H7 (cell line): Measurements from ENCODE around the gene PRR16. TPM values are rescaled to one million over a fixed set of nuclear protein-coding genes. Genes with fewer than 3 reads are reported as not detected.
"Not testable (repeated sequence)": the region's sequence is repeated elsewhere in the genome, so short reads cannot be mapped to it uniquely, and the experiment has no call there.

ENCODE experiments used
- DNase-seq: peaks from one replicate; pipeline ENCODE4 v3.0.0; 2012
- H3K27me3 ChIP-seq: 2 replicates; pipeline ENCODE4 v1.6.0; 2011; ENCODE audit warnings: mild to moderate bottlenecking, low read length; ENCODE audit not compliant: control insufficient read depth, insufficient read depth
- H3K36me3 ChIP-seq: replicated peaks from 2 replicates; pipeline ENCODE4 v1.5.1; 2011; ENCODE audit warnings: low read length; ENCODE audit not compliant: control insufficient read depth, insufficient read depth
- H3K4me3 ChIP-seq: 2 replicates; pipeline ENCODE4 v1.5.1; 2011; ENCODE audit warnings: low read depth, mild to moderate bottlenecking, control low read depth, low read length, moderate library complexity; ENCODE audit not compliant: insufficient read depth
- total RNA-seq: library from RNA; depleted of rRNA; stranded (reverse); fragments of >200 nt; shearing (Covaris generic); gene quantifications from 2 replicates; pipeline ENCODE4 v1.2.3, GENCODE V29; 2014

The PRR16 gene
- total RNA-seq, 1 experiment from 2014 or later = not detected

DNA sequence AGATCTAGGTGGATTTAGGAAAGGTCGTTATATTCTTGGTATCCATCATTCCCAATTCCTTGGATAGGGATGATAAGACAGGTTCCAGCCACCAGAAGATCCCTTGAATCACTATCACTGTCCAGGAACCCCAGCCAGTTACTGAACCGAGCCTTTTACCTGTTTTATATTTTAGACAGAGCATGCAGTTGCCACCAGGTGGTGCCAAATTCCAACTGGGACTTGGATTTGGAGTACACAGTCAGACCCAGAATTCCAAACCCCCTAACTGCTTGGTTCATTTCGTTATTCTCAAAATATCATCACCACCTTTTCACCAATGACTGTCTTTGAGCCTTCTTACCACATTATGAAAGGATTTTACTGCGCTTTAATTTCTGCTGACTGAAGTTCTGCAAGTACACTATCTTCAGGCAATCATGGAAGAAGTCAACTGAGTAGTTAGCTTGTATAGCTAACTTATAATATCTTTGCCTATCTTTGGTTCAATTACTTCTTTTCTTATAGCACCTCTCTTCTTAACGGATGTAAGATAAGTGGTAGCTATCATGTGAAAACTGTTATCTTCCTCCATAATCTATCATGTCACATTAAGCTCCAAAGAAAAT, 191.8 kb downstream of the PRR16 start:
- DNase-seq = peak; percentile 2
- Histone ChIP-seq H3K27me3 (no peaks in the 10 kb centered on the region), H3K36me3 (no peaks in the 10 kb centered on the region), H3K4me3 (no peak overlapping the region)

- Histone ChIP-seq H3K4me3 (no peak overlapping the region), H3K27me3 (no peaks in the 10 kb centered on the region), H3K36me3 (no peaks in the 10 kb centered on the region)
- no peak for DNase-seq
These were observed 193.0 kb downstream of the PRR16 start for GRCh38 chr5:120657104-120657503.

DNA sequence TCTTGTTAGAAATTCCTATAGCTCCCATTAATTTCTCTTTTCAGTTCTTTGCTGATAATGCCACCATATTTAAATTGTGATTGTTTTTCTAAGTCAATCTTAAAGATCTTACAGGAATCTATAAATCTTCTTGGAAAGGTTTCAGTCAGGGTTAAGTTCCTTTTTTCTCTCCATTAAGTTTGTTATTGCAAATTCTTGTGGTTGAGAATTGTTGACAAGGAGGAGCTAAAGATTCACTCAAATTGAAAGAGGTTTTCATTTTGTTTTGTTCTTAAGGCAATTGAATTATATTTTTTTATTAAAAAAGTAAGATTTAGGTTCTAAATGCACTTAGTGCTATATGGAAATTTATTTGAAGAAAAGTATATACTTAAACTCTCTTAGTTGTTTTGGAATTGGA, 213.4 kb downstream of the PRR16 start:
- no peaks in the 10 kb centered on the region for H3K36me3 ChIP-seq
- no peak overlapping the region for H3K4me3 ChIP-seq
- no peak for DNase-seq
- H3K27me3 ChIP-seq = no peaks in the 10 kb centered on the region

GRCh38 chr5:120678279-120678678, 214.2 kb downstream of the PRR16 start:
- Histone ChIP-seq H3K27me3 (no peaks in the 10 kb centered on the region), H3K4me3 (no peak overlapping the region), H3K36me3 (no peaks in the 10 kb centered on the region)
- no peak for DNase-seq

DNA sequence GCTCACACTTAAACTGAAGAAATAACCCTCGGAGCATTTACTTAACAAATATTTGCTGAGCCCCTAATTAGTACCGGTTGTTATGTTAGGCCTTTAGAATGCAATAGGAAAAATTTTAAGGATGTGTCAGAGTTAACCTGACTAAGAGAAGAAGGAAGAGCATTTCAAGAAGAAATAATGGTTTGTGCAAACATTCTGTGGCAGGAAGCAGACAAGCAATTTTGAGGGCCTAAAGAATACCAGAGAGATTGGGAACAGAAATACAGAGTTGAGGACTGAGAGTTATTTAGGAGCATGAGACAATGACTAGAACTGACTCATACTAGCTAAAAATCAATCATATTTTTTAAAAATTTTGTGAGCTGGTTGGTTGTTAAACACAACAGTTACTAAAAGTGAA, 218.8 kb downstream of the PRR16 start:
- DNase-seq = no peak

DNA sequence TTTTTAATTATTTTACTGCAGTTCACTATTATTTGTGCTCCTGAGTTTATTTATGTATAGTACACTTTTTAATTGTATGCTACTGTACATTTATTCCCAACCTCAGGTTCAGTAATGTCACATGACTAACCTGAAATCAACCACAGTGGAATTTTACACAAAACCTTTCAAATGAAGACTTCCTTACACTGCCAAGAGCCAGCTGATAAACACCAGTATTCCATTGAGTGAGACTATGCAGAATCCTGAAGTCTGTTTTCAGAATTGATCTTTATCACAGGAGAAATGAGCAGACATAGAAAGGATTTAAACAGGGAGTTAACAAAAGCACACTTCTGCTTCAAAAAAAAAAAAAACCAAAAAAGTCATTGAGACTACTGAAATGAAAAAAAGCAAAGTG, 219.5 kb downstream of the PRR16 start:
- H3K4me3 ChIP-seq = no peak overlapping the region
- DNase-seq = no peak
- no peaks in the 10 kb centered on the region for H3K27me3 ChIP-seq
- H3K36me3 ChIP-seq = no peaks in the 10 kb centered on the region

More for the DNA sequence above, 218.8 kb downstream of the PRR16 start:
- Histone ChIP-seq H3K4me3 (no peak overlapping the region), H3K36me3 (no peaks in the 10 kb centered on the region), H3K27me3 (no peaks in the 10 kb centered on the region)

- no peak for DNase-seq
These were observed 220.1 kb downstream of the PRR16 start for GRCh38 chr5:120684213-120684612.

GRCh38 chr5:120684749-120685415, 220.8 kb downstream of the PRR16 start:
- no peaks in the 10 kb centered on the region for H3K36me3 ChIP-seq
- no peaks in the 10 kb centered on the region for H3K27me3 ChIP-seq
- H3K4me3 ChIP-seq = no peak overlapping the region
- DNase-seq = peak; percentile 42

More at GRCh38 chr5:120684213-120684612, 220.1 kb downstream of the PRR16 start:
- H3K36me3 ChIP-seq = no peaks in the 10 kb centered on the region
- H3K27me3 ChIP-seq = no peaks in the 10 kb centered on the region
- H3K4me3 ChIP-seq = no peak overlapping the region

- H3K27me3 ChIP-seq = no peaks in the 10 kb centered on the region
- DNase-seq = no peak
- H3K36me3 ChIP-seq = no peaks in the 10 kb centered on the region; the same call in 1 of the 2 replicates
- no peak overlapping the region for H3K4me3 ChIP-seq
These were observed 226.7 kb downstream of the PRR16 start for GRCh38 chr5:120690621-120691407.

- no peak for DNase-seq
These were observed 228.2 kb downstream of the PRR16 start for GRCh38 chr5:120692325-120692724.

DNA sequence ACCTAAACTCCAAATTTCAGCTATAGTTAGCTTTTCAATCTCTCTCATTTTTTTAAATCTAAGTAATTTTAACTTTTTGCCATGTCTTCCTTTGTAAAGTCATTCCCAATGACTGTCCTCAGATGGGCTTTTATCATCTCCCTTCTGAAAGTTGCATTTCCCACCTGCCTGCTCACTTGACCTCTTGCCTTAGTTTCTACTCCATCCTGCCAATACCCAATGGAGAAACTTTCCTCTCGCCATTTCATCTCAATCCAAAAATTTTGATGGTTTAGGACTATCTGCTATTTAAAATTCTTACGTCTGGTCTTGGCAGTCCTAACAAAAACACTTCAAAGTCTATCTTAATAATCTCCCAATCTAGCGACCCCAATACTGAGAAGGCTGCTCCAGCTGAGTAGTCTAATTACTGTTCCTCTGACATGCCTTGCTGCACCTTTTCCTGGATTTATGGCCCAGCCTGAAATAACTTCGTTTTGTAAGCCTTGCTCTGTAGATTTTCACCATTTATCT, 231.3 kb downstream of the PRR16 start:
- Histone ChIP-seq H3K36me3 (no peaks in the 10 kb centered on the region; the same call in none of the 2 replicates), H3K27me3 (no peaks in the 10 kb centered on the region), H3K4me3 (no peak overlapping the region)
- DNase-seq = no peak

More at GRCh38 chr5:120692325-120692724, 228.2 kb downstream of the PRR16 start:
- H3K36me3 ChIP-seq = no peaks in the 10 kb centered on the region; the same call in none of the 2 replicates
- no peak overlapping the region for H3K4me3 ChIP-seq
- H3K27me3 ChIP-seq = no peaks in the 10 kb centered on the region

- no peak for DNase-seq
- no peaks in the 10 kb centered on the region; the same call in none of the 2 replicates for H3K36me3 ChIP-seq
- H3K27me3 ChIP-seq = no peaks in the 10 kb centered on the region
- no peak overlapping the region for H3K4me3 ChIP-seq
These were observed 233.0 kb downstream of the PRR16 start for GRCh38 chr5:120697147-120697546.

DNA sequence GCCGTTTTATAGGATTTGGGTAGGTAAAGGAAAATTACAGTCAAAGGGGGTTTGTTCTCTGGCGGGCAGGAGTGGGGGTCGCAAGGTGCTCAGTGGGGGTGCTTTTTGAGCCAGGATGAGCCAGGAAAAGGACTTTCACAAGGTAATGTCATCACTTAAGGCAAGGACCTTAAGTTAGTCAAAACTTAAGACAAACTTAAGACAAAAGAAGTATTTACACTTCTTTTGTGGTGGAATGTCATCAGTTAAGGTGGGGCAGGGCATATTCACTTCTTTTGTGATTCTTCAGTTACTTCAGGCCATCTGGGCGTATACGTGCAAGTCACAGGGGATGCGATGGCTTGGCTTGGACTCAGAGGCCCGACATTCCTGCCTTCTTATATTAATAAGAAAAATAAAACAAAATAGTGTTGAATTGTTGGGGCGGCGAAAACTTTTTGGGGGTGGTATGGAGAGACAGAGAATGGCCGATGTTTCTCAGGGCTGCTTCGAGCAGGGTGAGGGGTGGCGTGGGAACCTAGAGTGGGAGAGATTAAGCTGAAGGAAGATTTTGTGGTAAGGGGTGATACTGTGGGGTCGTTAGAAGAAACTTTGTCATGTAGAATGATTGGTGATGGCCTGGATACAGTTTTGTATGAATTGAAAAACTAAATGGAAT, 233.7 kb downstream of the PRR16 start:
- not testable (repeated sequence) for H3K36me3 ChIP-seq, H3K4me3 ChIP-seq, DNase-seq, H3K27me3 ChIP-seq

GRCh38 chr5:120700653-120701052, 236.6 kb downstream of the PRR16 start:
- not testable (repeated sequence) for H3K36me3 ChIP-seq, H3K27me3 ChIP-seq, DNase-seq
- H3K4me3 ChIP-seq = peak overlapping the region; percentile 35
